Measurements from ENCODE around the gene ISCA1. TPM values are rescaled to one million over a fixed set of nuclear protein-coding genes. Genes with fewer than 3 reads are reported as not detected.

ISCA1 gene
- total and polyA plus RNA-seq, 2 of the 8 experiments (the other 6 are each of a cell fraction or from before 2014, with no cell fraction given) = 35.0 to 40.0 TPM

GRCh38 chr9:86230858-86231257 is 51.5 kb downstream of the ISCA1 start:
- H3K18ac ChIP-seq (ENCODE audit: extremely low read depth, low read length) = no peak overlapping the region
- no peak for FAIRE-seq
- no peak overlapping the region for H3K23ac ChIP-seq (ENCODE audit: insufficient read length)
- H4K20me1 ChIP-seq (replicated peaks in 1 of 2; ENCODE audit: control insufficient read depth in 1 of 2, insufficient read depth in 2 of 2, low read length in 2 of 2) = no peaks in the 10 kb centered on the region
- no peaks in the 10 kb centered on the region for H3K36me3 ChIP-seq (ENCODE audit: control insufficient read depth in 2 of 4, insufficient read depth in 4 of 4, low read length in 3 of 4)
- H3K23me2 ChIP-seq (ENCODE audit: low read depth, low read length) = no peaks in the 10 kb centered on the region
- no peaks in the 10 kb centered on the region for H3K79me1 ChIP-seq (ENCODE audit: low read depth, low read length)
- no peak overlapping the region for H3K4me3 ChIP-seq (ENCODE audit: extremely low read depth in 1 of 4, insufficient read depth in 2 of 4, low read depth in 3 of 4, low read length in 4 of 4)
- ChIA-PET CTCF (ENCODE audit: partially characterized antibody) (interaction anchor here (1.2 kb wide), 1 partner anchor 131 kb away, joined by 3 read pairs; no protein-coding TSS in a partner anchor), POLR2A (ENCODE audit: partially characterized antibody) (no interaction called here)
- no peak overlapping the region for H2BK5ac ChIP-seq (ENCODE audit: low read depth, low read length)
- TF ChIP-seq NANOG (IDR thresholded peaks at IDR 0.05; ENCODE audit: insufficient read depth, low read depth, low read length, poor library complexity, severe bottlenecking) (no peak), EZH2 (IDR thresholded peaks at IDR 0.05; ENCODE audit: low read depth, low read length, severe bottlenecking) (no peak), JUN (IDR thresholded peaks at IDR 0.05; ENCODE audit: low read depth, low read length) (no peak), POLR2AphosphoS5 (IDR thresholded peaks at IDR 0.05; ENCODE audit: low read depth, low read length) (no peak), TCF12 (IDR thresholded peaks at IDR 0.05; ENCODE audit: low read depth, low read length) (no peak), TAF1 (IDR thresholded peaks at IDR 0.05; ENCODE audit: low read depth, low read length) (no peak), ATF3 (IDR thresholded peaks at IDR 0.05; ENCODE audit: insufficient read depth, low read depth, low read length) (no peak), GABPA (IDR thresholded peaks at IDR 0.05; ENCODE audit: borderline replicate concordance, insufficient read depth, low read length) (no peak), CBX8 (IDR thresholded peaks at IDR 0.05; ENCODE audit: borderline replicate concordance, low read depth, low read length) (no peak), MAFK (IDR thresholded peaks at IDR 0.05; ENCODE audit: low read depth, low read length) (no peak), PHF8 (conservative IDR thresholded peaks at IDR 0.05; ENCODE audit: low read depth, low read length) (no peak)
- H3K56ac ChIP-seq (replicated peaks; ENCODE audit: insufficient read length, low read depth, low read length) = no peak overlapping the region
- H3K4ac ChIP-seq (replicated peaks; ENCODE audit: insufficient read length, low read depth, low read length) = no peak overlapping the region
- H4K91ac ChIP-seq (replicated peaks; ENCODE audit: insufficient read length, low read length) = no peak overlapping the region
- H4K8ac ChIP-seq (ENCODE audit: extremely low read depth, insufficient read depth, low read length) = no peak overlapping the region
- H3K27me3 ChIP-seq (replicated peaks in 1 of 4; ENCODE audit: control insufficient read depth in 3 of 4, extremely low read depth in 1 of 4, insufficient read depth in 3 of 4, low read length in 3 of 4) = no peaks in the 10 kb centered on the region
- no peak overlapping the region for H2AK5ac ChIP-seq (ENCODE audit: low read depth, low read length)
- H3K4me1 ChIP-seq (replicated peaks in 1 of 4; ENCODE audit: control insufficient read depth in 3 of 4, insufficient read depth in 4 of 4, low read length in 3 of 4) = no peaks in the 10 kb centered on the region
- H2BK120ac ChIP-seq (replicated peaks; ENCODE audit: low read depth, low read length) = no peak overlapping the region
- no peaks in the 10 kb centered on the region for H3K9me3 ChIP-seq (ENCODE audit: insufficient read depth in 2 of 2, low read depth in 1 of 2, low read length in 1 of 2)
- H3K79me2 ChIP-seq (ENCODE audit: control insufficient read depth in 1 of 2, insufficient read depth in 2 of 2, low read length in 2 of 2) = no peaks in the 10 kb centered on the region
- no peak overlapping the region for H2BK20ac ChIP-seq (ENCODE audit: low read length)
- no peak overlapping the region for H2BK15ac ChIP-seq (ENCODE audit: low read length)
- H3K27ac ChIP-seq (ENCODE audit: low read depth, low read length) = no peak overlapping the region
- WGBS, 2 experiments (ENCODE audit: extremely low coverage in 1 of 2, insufficient coverage in 1 of 2, insufficient read length in 1 of 2, insufficient replicate concordance in 2 of 2, low coverage in 1 of 2, low lambda C conversion rate in 2 of 2, missing lambda C conversion rate in 1 of 2) = 90% methylated on average over 2 of the region's 2 CpGs; no CpG with 5 or more reads in 1 of the 2 experiments
- no peak overlapping the region for H3K14ac ChIP-seq (ENCODE audit: insufficient read length)
- H2AFZ ChIP-seq (ENCODE audit: low read length) = no peak overlapping the region
- H2BK12ac ChIP-seq (ENCODE audit: low read depth, low read length) = no peak overlapping the region
- no peak for DNase-seq (ENCODE audit: low read depth in 1 of 2, low spot score in 2 of 2)
- no peak overlapping the region for H3K9ac ChIP-seq (replicated peaks in 1 of 4; ENCODE audit: extremely low read depth in 1 of 4, low read depth in 3 of 4, low read length in 3 of 4)
- H4K5ac ChIP-seq (ENCODE audit: insufficient read length, low read depth, low read length) = no peak overlapping the region
- H3K4me2 ChIP-seq (ENCODE audit: insufficient read depth in 1 of 2, low read depth in 2 of 2, low read length in 2 of 2) = no peak overlapping the region

All from H1 (cell line).